Measurements from ENCODE around the gene SLC35G4.
"Not testable (repeated sequence)": the region's sequence is repeated elsewhere in the genome, so short reads cannot be mapped to it uniquely, and the experiment has no call there.

Gene SLC35G4

DNA sequence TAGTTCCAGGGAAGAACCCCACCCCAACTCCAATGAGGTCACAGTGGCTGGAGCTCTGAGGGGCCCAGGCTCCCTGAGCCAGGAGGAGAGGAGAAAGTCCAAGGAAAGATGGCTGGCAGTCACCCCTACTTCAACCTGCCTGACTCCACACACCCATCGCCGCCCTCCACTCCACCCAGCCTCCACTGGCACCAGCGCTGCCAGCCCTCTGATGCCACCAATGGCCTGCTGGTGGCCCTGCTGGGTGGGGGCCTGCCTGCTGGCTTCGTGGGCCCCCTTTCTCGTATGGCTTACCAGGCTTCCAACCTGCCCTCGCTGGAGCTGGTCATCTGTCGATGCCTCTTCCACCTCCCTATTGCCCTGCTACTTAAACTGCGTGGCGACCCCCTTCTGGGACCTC lies at the start of gene SLC35G4:
SLC35G4 (plus strand) TSS at position 109 of the 400 bp plus-strand sequence; CDS start at position 109, 0 bp downstream.
- H3K36me3 ChIP-seq (ENCODE audit: control insufficient read depth, insufficient read depth, low read length); H3K27ac ChIP-seq (ENCODE audit: low read length); H3K4me1 ChIP-seq (ENCODE audit: control insufficient read depth, insufficient read depth, low read length); H3K27me3 ChIP-seq (ENCODE audit: control insufficient read depth, insufficient read depth, low read length); DNase-seq (ENCODE audit: low read depth, low spot score); H3K4me3 ChIP-seq (ENCODE audit: low read length); H3K9me3 ChIP-seq (ENCODE audit: control insufficient read depth, insufficient read depth, low read length): not testable (repeated sequence)
- WGBS (ENCODE audit: insufficient coverage, insufficient read length): no CpG with 5 or more reads among the region's 9 CpGs

DNA sequence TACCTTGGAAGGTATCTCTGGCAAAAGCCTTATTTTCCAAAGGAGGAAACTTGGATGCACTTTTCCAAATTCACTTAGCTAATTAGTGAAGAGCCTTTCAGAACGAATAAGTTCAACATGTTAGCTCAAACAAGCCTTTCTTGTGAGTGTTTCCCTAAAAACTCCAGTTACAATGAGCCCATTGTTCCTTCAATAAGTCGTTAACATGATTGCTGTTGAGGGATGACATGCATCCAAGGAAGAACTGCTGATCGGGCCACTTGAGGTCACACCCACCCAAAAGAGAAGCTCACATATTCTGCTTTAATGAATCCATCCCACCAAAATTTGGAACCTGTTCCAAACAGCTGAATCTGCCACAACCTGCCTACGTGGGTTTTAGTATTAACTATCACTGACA lies 48.1 kb upstream of the SLC35G4 start:
- DNase-seq (ENCODE audit: low read depth, low spot score): no peak
- no peaks in the 10 kb centered on the region for H3K9me3 ChIP-seq (ENCODE audit: control insufficient read depth, insufficient read depth, low read length)
- no peak overlapping the region for H3K27ac ChIP-seq (ENCODE audit: low read length)
- no peaks in the 10 kb centered on the region for H3K36me3 ChIP-seq (ENCODE audit: control insufficient read depth, insufficient read depth, low read length)
- H3K4me3 ChIP-seq (ENCODE audit: low read length): no peak overlapping the region
- WGBS (ENCODE audit: insufficient coverage, insufficient read length): no CpG with 5 or more reads among the region's 4 CpGs
- no peaks in the 10 kb centered on the region; the same call in 1 of the 2 replicates for H3K27me3 ChIP-seq (ENCODE audit: control insufficient read depth, insufficient read depth, low read length)
- H3K4me1 ChIP-seq (ENCODE audit: control insufficient read depth, insufficient read depth, low read length): no peaks in the 10 kb centered on the region

DNA sequence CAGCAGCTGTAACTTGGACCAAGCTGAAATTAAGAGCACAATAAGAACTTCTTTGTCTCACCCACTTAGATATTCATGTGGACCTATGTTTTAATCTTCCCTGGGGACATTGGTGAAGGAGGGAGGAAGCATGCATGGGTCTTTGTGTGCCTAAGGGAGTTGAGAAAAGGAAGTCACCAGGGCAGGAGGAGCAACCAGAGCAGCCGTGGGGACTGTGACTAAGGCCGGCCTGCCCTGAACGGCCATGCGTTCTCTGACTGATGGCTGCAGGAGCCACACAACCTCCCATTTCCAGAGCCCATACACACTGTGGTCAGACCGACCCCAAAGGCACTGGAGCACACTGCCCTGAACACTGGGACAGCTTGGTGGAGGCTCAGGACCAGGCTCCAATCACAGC lies 43.7 kb upstream of the SLC35G4 start:
- WGBS (ENCODE audit: insufficient coverage, insufficient read length): no CpG with 5 or more reads among the region's 5 CpGs
- H3K27me3 ChIP-seq (ENCODE audit: control insufficient read depth, insufficient read depth, low read length): no peaks in the 10 kb centered on the region; the same call in 1 of the 2 replicates
- H3K27ac ChIP-seq (ENCODE audit: low read length): no peak overlapping the region
- H3K4me1 ChIP-seq (ENCODE audit: control insufficient read depth, insufficient read depth, low read length): no peaks in the 10 kb centered on the region
- H3K36me3 ChIP-seq (ENCODE audit: control insufficient read depth, insufficient read depth, low read length): no peaks in the 10 kb centered on the region
- H3K9me3 ChIP-seq (ENCODE audit: control insufficient read depth, insufficient read depth, low read length): no peaks in the 10 kb centered on the region
- no peak for DNase-seq (ENCODE audit: low read depth, low spot score)
- H3K4me3 ChIP-seq (ENCODE audit: low read length): no peak overlapping the region

DNA sequence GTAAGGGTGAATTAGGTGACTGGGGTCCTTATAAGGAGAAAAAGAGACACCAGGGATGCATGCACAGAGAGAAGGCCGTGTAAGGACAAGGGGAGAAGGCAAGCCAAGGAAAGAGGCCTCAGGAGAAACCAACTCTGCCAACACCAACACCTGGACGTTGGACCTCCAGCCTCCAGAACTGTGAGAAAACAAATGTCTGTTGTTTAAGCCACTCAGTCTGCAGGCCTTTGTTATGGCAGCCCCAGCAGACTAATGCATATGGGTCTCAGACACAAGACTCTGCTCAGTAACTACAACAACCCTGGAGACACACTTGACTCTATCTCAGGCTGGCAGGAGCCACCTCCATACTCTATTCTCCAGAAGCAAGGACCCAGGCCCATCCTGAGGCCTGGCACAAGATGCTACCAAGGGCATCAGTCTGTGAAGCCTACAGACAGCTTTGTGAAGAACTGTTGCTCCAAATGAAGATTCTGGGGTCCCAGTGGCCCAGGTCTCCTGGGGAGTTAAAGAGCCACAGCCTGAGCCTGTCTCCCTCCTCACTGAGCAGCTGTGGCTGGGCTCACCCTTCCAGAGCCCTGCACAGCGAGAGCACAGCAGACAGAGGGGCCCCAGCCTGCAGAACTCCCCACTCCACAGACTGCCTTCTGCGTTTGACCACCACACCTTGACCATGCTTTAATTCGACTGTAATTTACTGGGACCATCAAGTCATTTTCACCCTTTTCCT lies 43.0 kb upstream of the SLC35G4 start:
- no peaks in the 10 kb centered on the region for H3K9me3 ChIP-seq (ENCODE audit: control insufficient read depth, insufficient read depth, low read length)
- no peak overlapping the region for H3K4me3 ChIP-seq (ENCODE audit: low read length)
- DNase-seq (ENCODE audit: low read depth, low spot score): no peak
- H3K27ac ChIP-seq (ENCODE audit: low read length): no peak overlapping the region
- H3K36me3 ChIP-seq (ENCODE audit: control insufficient read depth, insufficient read depth, low read length): no peaks in the 10 kb centered on the region
- no peaks in the 10 kb centered on the region for H3K4me1 ChIP-seq (ENCODE audit: control insufficient read depth, insufficient read depth, low read length)
- no CpG with 5 or more reads among the region's 5 CpGs for WGBS (ENCODE audit: insufficient coverage, insufficient read length)
- H3K27me3 ChIP-seq (ENCODE audit: control insufficient read depth, insufficient read depth, low read length): no peaks in the 10 kb centered on the region; the same call in 1 of the 2 replicates

DNA sequence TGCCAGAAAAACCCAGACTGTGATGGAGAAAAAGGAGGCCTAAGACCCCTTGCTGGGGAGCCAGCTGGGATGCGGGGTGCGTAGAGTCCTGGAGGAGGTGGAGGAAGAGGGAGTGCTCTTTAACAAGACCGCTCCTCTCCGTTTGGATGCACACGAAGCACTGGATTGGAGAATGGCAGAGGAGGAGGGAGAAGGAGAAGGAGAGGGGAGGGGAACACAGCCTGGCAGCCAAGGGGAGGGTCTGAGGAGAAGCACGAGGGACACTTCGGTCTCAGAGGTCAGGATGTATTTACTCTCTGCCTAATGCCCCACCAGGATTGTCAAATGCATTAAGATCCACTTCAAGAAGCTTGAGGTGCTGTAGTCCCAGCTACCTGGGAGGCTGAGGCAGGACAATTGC lies 42.0 kb upstream of the SLC35G4 start:
- Histone ChIP-seq H3K27ac (ENCODE audit: low read length) (no peak overlapping the region), H3K9me3 (ENCODE audit: control insufficient read depth, insufficient read depth, low read length) (no peaks in the 10 kb centered on the region), H3K36me3 (ENCODE audit: control insufficient read depth, insufficient read depth, low read length) (no peaks in the 10 kb centered on the region), H3K27me3 (ENCODE audit: control insufficient read depth, insufficient read depth, low read length) (no peaks in the 10 kb centered on the region; the same call in 1 of the 2 replicates), H3K4me3 (ENCODE audit: low read length) (no peak overlapping the region), H3K4me1 (ENCODE audit: control insufficient read depth, insufficient read depth, low read length) (no peaks in the 10 kb centered on the region)
- DNase-seq (ENCODE audit: low read depth, low spot score): no peak
- WGBS (ENCODE audit: insufficient coverage, insufficient read length): no CpG with 5 or more reads among the region's 7 CpGs

DNA sequence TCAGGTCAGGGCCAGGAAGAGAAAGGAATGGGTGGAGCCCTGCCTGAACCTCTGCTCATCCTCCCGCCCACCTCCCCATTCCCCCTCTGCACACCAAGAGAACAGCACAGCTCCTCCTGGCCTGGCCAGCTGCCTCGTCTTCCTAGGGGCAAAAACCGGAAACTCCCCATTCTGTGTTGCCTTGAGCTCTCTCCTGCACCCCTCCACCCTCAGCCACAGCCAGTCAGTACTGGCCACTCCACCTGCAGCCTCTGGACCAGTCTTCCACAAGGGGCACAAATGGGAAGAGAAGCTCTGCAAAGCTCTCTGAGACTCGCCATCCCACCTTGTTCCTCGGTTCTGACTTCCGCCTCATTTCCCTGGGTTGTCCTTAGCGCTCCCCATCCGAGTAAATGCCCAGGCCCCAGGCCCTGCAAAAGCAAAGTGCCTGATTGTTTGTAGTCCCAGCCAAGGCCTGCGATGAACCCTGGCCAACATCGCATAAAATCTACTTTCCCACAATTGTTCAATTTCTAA lies 39.3 kb upstream of the SLC35G4 start:
- Histone ChIP-seq H3K9me3 (ENCODE audit: control insufficient read depth, insufficient read depth, low read length) (no peaks in the 10 kb centered on the region), H3K4me3 (ENCODE audit: low read length) (no peak overlapping the region), H3K27me3 (ENCODE audit: control insufficient read depth, insufficient read depth, low read length) (no peaks in the 10 kb centered on the region; the same call in 1 of the 2 replicates), H3K27ac (ENCODE audit: low read length) (no peak overlapping the region), H3K4me1 (ENCODE audit: control insufficient read depth, insufficient read depth, low read length) (no peaks in the 10 kb centered on the region), H3K36me3 (ENCODE audit: control insufficient read depth, insufficient read depth, low read length) (no peaks in the 10 kb centered on the region)
- WGBS (ENCODE audit: insufficient coverage, insufficient read length): no CpG with 5 or more reads among the region's 10 CpGs
- DNase-seq (ENCODE audit: low read depth, low spot score): no peak

DNA sequence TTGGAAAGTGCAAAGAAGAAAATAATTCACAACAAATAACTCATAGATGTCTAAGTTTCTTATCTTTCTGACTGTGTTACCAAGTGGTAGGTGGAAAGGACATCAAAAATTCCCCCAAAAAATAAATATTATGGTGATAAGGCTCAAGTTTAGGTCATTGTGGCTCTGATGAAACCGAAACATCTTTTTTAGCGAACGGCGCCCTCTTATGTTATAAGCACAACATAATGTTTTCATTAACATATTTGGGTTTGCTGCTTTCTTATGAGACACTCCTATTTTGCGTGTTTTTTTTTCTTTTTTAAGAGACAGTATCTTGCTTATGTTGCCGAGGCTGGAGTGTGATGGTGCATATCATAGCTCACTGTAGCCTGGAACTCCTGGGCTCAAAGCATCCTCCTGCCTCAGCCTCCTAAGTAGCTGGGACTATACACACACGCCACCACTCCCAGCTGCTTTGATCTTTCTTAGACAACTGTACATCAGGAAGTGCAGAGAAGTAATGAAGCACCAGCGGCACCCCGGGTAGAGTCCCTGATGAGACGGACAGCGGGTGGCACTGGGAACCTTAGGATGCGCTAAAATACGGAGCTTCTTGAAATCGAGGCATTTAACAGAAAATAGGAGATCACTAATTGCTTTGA lies 38.5 kb upstream of the SLC35G4 start:
- DNase-seq (ENCODE audit: low read depth, low spot score): no peak
- Histone ChIP-seq H3K9me3 (ENCODE audit: control insufficient read depth, insufficient read depth, low read length) (no peaks in the 10 kb centered on the region), H3K36me3 (ENCODE audit: control insufficient read depth, insufficient read depth, low read length) (no peaks in the 10 kb centered on the region), H3K4me1 (ENCODE audit: control insufficient read depth, insufficient read depth, low read length) (no peaks in the 10 kb centered on the region), H3K4me3 (ENCODE audit: low read length) (no peak overlapping the region), H3K27me3 (ENCODE audit: control insufficient read depth, insufficient read depth, low read length) (no peaks in the 10 kb centered on the region; the same call in 1 of the 2 replicates), H3K27ac (ENCODE audit: low read length) (no peak overlapping the region)
- WGBS (ENCODE audit: insufficient coverage, insufficient read length): no CpG with 5 or more reads among the region's 14 CpGs

DNA sequence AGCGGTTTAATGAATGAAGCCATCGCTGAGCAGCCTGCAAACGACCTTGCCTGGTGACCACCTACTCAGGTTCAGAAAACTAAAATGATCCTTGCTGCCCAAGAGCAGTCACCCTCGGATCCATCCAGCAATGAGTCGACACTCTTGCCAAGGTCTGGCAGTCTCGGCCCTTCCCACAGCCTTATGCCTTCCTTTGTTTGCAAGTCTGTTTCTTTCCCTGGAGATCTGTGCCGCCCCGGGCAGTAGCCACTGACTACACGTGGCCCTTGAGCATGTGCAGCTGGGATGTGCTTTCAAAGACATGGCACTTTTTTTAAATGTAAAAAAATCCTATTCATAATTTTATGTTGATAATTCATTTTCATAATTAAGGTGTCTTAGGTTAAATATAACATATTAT lies 37.2 kb upstream of the SLC35G4 start:
- WGBS (ENCODE audit: insufficient coverage, insufficient read length): no CpG with 5 or more reads among the region's 9 CpGs
- no peak overlapping the region for H3K27ac ChIP-seq (ENCODE audit: low read length)
- H3K27me3 ChIP-seq (ENCODE audit: control insufficient read depth, insufficient read depth, low read length): no peaks in the 10 kb centered on the region
- no peaks in the 10 kb centered on the region for H3K9me3 ChIP-seq (ENCODE audit: control insufficient read depth, insufficient read depth, low read length)
- H3K36me3 ChIP-seq (ENCODE audit: control insufficient read depth, insufficient read depth, low read length): no peaks in the 10 kb centered on the region
- no peak for DNase-seq (ENCODE audit: low read depth, low spot score)
- no peak overlapping the region for H3K4me3 ChIP-seq (ENCODE audit: low read length)
- H3K4me1 ChIP-seq (ENCODE audit: control insufficient read depth, insufficient read depth, low read length): no peaks in the 10 kb centered on the region

DNA sequence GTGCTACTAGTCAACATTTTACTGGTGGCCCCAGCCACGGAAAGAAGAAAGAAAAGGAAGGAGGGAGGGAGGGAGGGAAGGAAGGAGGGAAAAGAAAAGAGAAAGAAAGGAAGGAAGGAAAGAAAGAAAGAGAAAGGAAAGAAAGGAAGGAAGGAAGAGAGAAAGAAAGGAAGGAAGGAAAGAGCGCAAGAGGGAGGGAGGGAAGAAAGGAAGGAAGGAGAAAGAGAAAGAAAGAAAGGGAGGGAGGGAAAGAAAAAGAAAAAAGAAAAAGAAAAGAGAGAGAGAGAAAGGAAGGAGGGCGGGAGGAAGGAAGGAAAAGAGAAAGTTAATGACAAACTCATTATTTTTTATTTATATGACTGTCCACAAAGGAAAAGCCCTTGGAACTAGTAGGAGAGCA lies 34.9 kb upstream of the SLC35G4 start:
- DNase-seq (ENCODE audit: low read depth, low spot score): no peak
- Histone ChIP-seq H3K9me3 (ENCODE audit: control insufficient read depth, insufficient read depth, low read length) (no peaks in the 10 kb centered on the region), H3K27ac (ENCODE audit: low read length) (no peak overlapping the region), H3K27me3 (ENCODE audit: control insufficient read depth, insufficient read depth, low read length) (no peaks in the 10 kb centered on the region), H3K36me3 (ENCODE audit: control insufficient read depth, insufficient read depth, low read length) (no peaks in the 10 kb centered on the region), H3K4me3 (ENCODE audit: low read length) (no peak overlapping the region), H3K4me1 (ENCODE audit: control insufficient read depth, insufficient read depth, low read length) (no peaks in the 10 kb centered on the region)
- no CpG with 5 or more reads among the region's 3 CpGs for WGBS (ENCODE audit: insufficient coverage, insufficient read length)

DNA sequence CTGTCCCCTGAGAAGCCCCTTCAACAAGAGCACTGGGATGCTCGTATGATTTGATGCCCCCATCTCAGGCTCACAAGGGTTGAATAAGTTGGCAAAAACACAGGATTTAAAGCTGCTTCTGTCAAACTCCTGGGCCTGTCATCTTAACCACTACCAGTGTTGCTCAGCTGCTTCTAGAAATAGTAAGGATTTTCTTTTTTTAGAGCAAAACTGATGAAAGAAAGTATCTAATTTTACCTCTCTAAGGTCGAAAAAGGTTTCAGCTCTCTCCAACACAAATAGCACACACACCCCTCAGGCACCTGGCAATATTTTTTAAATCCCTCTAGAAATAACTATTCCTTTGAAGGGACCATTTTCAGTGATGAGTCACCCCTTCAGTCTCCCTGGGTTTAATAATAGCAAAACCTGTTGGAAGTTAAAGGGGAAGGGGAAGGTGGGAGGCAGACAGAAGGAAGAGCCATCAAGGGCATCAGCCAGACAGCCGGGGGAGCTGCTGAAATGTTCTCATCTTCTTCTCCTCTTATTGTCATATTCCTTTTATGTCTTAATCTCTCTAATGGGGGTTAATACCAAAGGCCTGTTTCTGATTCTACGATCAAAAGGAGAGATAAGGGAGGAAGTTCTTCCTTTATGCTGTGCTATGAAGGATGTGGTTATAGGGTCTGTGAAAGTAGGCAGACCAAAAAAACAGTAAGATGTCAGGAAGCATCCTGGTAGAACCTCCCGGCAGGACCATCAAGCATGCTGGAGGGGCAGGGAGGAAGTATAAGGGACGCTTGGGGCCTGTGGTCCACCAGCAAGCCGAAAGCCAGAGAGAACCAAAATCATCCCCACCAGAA lies 31.9 kb upstream of the SLC35G4 start:
- no peaks in the 10 kb centered on the region for H3K36me3 ChIP-seq (ENCODE audit: control insufficient read depth, insufficient read depth, low read length)
- WGBS (ENCODE audit: insufficient coverage, insufficient read length): no CpG with 5 or more reads among the region's 7 CpGs
- H3K9me3 ChIP-seq (ENCODE audit: control insufficient read depth, insufficient read depth, low read length): no peaks in the 10 kb centered on the region
- no peak for DNase-seq (ENCODE audit: low read depth, low spot score)
- H3K4me1 ChIP-seq (ENCODE audit: control insufficient read depth, insufficient read depth, low read length): no peaks in the 10 kb centered on the region
- H3K4me3 ChIP-seq (ENCODE audit: low read length): no peak overlapping the region
- H3K27ac ChIP-seq (ENCODE audit: low read length): no peak overlapping the region
- no peaks in the 10 kb centered on the region for H3K27me3 ChIP-seq (ENCODE audit: control insufficient read depth, insufficient read depth, low read length)
